ENCODE results near the gene AJAP1.

The AJAP1 gene

DNA sequence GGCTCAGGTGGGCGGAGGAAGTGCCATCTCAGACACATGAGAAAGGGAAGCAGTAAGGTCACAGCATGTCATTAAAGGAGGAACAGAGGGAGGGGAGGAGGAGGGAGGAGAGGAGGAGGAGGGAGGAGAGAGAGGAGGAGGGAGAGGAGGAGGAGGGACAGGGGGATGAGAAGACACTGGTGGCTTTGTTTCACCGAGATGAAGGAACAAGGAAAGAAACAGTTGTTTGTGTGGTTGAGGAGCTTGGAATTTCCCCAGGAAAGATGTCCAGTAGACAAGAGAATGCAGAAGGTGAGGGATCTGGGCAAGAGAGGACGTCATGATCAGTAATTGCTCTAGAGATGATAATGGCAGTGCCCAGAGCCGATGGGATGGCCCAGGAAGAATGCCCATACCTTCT is 97.7 kb downstream of the AJAP1 start:
- no peak overlapping the region for H3K4me3 ChIP-seq (ENCODE audit: low read depth, low read length)
- TF ChIP-seq, protein P1, sequence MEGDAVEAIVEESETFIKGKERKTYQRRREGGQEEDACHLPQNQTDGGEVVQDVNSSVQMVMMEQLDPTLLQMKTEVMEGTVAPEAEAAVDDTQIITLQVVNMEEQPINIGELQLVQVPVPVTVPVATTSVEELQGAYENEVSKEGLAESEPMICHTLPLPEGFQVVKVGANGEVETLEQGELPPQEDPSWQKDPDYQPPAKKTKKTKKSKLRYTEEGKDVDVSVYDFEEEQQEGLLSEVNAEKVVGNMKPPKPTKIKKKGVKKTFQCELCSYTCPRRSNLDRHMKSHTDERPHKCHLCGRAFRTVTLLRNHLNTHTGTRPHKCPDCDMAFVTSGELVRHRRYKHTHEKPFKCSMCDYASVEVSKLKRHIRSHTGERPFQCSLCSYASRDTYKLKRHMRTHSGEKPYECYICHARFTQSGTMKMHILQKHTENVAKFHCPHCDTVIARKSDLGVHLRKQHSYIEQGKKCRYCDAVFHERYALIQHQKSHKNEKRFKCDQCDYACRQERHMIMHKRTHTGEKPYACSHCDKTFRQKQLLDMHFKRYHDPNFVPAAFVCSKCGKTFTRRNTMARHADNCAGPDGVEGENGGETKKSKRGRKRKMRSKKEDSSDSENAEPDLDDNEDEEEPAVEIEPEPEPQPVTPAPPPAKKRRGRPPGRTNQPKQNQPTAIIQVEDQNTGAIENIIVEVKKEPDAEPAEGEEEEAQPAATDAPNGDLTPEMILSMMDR (IDR thresholded peaks at IDR 0.05; ENCODE audit: low read depth, low read length), result no peak

GRCh38 chr1:4754816-4755215 is 100.4 kb downstream of the AJAP1 start:
- H3K4me3 ChIP-seq (ENCODE audit: low read depth, low read length), result no peak overlapping the region
- TF ChIP-seq, protein P1 (IDR thresholded peaks at IDR 0.05; ENCODE audit: low read depth, low read length), result no peak

DNA sequence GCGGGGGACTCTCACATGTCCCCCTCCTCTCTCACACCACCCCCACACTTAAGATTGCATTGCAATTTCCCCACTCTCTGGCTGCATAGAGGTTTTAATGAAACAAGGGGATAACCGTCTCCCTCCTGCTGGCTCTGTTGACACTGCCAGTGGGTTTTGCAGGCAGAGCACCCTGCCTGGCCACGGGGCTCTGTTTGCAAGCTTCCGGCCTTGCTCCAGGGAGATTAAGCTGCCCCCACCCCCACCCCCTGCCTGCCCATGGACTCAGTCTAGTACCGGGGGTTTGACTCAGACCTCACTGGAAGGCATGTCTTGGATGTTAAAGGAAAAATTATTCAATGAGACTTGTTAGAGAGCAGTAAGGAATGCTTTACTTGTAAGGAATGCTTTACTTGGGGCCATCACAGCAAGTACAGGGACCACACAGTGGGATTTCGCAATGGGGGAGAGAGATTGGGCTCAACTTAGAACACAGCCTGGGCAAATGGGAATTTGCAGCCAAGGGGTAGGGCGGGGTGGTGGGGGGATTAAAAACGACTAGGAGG is 101.0 kb downstream of the AJAP1 start:
- no peak overlapping the region for H3K4me3 ChIP-seq (ENCODE audit: low read depth, low read length)
- TF ChIP-seq, protein P1 (IDR thresholded peaks at IDR 0.05; ENCODE audit: low read depth, low read length), result no peak

- TF ChIP-seq, protein P1 (IDR thresholded peaks at IDR 0.05; ENCODE audit: low read depth, low read length), result no peak
Observed at GRCh38 chr1:4755864-4756504, 101.6 kb downstream of the AJAP1 start.

GRCh38 chr1:4756851-4757580 is 102.6 kb downstream of the AJAP1 start:
- no peak overlapping the region for H3K4me3 ChIP-seq (ENCODE audit: low read depth, low read length)
- TF ChIP-seq, protein P1 (IDR thresholded peaks at IDR 0.05; ENCODE audit: low read depth, low read length), result no peak

More at GRCh38 chr1:4755864-4756504, 101.6 kb downstream of the AJAP1 start:
- H3K4me3 ChIP-seq (ENCODE audit: low read depth, low read length), result no peak overlapping the region

DNA sequence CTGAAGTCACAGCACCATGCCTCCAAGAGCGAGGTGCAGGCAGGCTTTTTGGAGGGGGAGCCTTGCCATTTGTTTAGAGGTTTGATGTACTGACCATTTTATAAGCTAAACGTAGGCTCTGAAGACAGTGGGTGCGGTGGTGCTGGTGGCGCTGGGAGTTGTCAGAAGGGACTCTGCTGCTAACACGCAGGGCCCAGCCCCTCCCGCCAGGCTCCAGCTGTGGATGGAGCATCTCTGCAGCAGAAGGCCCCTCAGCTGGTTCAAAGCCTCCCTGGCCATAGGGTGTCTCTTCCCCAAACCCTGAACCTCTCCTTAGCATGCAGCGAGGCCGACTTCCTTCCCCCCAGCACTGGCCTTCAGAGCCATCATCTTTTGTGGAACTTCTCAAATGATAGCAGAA is 105.3 kb downstream of the AJAP1 start:
- H3K4me3 ChIP-seq (ENCODE audit: low read depth, low read length), result no peak overlapping the region
- TF ChIP-seq, protein P1 (IDR thresholded peaks at IDR 0.05; ENCODE audit: low read depth, low read length), result no peak

DNA sequence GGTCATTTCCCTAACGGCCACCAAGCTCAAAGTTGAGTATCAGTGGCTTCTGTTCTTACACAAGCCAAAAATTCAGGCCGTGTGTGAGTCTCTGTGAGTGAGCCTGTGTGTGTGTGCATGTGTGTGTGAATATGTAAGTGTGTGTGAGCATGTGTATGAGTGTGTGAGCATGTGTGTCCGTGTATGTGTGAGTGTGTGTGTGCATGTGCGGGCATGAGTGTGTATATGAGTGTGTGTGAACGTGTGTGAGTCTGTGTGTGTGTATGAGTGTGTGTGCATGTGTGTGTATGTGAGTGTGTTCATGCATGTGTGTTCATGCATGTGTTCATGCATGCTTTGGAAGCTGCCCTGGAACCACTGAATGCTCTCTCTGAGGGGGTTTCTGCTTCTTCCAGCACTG is 105.7 kb downstream of the AJAP1 start:
- H3K4me3 ChIP-seq (ENCODE audit: low read depth, low read length), result no peak overlapping the region
- TF ChIP-seq, protein P1 (IDR thresholded peaks at IDR 0.05; ENCODE audit: low read depth, low read length), result no peak
